Activated CD4-positive, alpha-beta T cell treated with anti-CD3 and anti-CD28 coated beads, Interleukin-2, amount 10 ng/mL, durations not matched to agents 24 days and 14 days (primary cell): ENCODE data around the gene CKLF. TPM values are rescaled to one million over a fixed set of nuclear protein-coding genes. Genes with fewer than 3 reads are reported as not detected.

Source experiments
- DNase-seq: peaks from one replicate; pipeline ENCODE4 v3.0.0; 2022
- H3K27ac Mint-ChIP-seq: one replicate; pipeline ENCODE4 v1.8.0; 2022; ENCODE audit warnings: mild to moderate bottlenecking, mixed read lengths
- H3K27me3 Mint-ChIP-seq: one replicate; pipeline ENCODE4 v1.8.0; 2022; ENCODE audit warnings: mixed read lengths
- H3K36me3 Mint-ChIP-seq: one replicate; pipeline ENCODE4 v1.8.0; 2022; ENCODE audit warnings: low read depth, mild to moderate bottlenecking, mixed read lengths
- H3K4me1 Mint-ChIP-seq: one replicate; pipeline ENCODE4 v1.8.0; 2021; ENCODE audit warnings: mixed read lengths
- H3K4me3 Mint-ChIP-seq: one replicate; pipeline ENCODE4 v1.8.0; 2022; ENCODE audit warnings: mild to moderate bottlenecking, moderate library complexity, mixed read lengths
- H3K9me3 Mint-ChIP-seq: one replicate; pipeline ENCODE4 v1.8.0; 2021; ENCODE audit warnings: mixed read lengths
- intact Hi-C: fragments of 100-400 bp; cut with micrococcal nuclease; formaldehyde crosslinking; loops from one replicate; pipeline ENCODE4 v1.15.1; 2023
- total RNA-seq: library from RNA; stranded (reverse); gene quantifications from 2 replicates; pipeline ENCODE4 v1.2.3, GENCODE V29; 2022

CKLF gene
- total RNA-seq, 1 donor from 2014 or later, result 146 TPM

DNA sequence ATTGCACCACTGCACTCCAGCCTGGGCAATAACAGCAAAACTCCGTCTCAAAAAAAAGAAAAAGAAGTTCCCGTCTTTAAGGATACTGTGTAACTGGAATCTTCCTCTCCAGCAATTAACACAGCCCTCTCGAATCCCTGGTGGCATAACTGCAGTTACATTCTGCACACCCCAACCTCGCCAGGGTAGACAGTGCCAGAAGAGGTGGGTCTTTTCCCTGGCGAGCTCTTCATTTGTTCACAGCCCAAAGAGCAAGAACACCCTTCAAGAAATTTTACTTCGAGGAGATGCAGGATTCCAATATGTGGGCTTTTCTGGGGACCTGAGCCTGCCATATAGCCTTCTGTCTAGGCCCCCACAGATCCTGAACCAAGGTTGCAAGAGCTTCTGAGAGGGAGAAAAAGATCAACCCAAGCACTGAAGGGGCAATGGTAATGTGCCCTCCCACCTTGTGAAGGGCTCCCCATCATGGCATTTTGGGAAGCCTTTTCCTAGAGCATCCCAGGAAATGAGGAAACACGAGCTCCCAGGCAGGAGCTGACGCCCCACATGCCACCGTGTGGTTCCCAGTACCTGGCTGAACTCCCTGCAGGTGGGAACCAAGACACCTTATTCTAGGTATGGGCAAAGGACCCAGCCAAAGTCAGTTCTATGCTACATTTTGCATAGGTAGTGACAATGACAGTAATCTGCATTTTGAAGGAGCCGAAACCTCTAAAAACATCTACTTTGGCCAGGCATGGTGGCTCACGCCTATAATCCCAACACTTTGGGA lies 29.4 kb upstream of the CKLF start:
- H3K4me1 Mint-ChIP-seq, result peaks cover 74% of the 10 kb centered on the region

GRCh38 chr16:66523861-66524354 lies 28.5 kb upstream of the CKLF start:
- Mint-ChIP-seq H3K9me3 (no peaks in the 10 kb centered on the region), H3K4me1 (peaks cover 74% of the 10 kb centered on the region), H3K36me3 (peaks cover 13% of the 10 kb centered on the region), H3K27ac (peak overlapping the region; percentile 97), H3K27me3 (no peaks in the 10 kb centered on the region), H3K4me3 (peak overlapping the region; percentile 83)
- peak; percentile 88 for DNase-seq
- intact Hi-C loops, result no loop called here

More for the DNA sequence above, 29.4 kb upstream of the CKLF start:
- H3K27me3 Mint-ChIP-seq, result no peaks in the 10 kb centered on the region
- DNase-seq, result peak; percentile 63
- H3K4me3 Mint-ChIP-seq, result peak overlapping the region; percentile 83
- H3K27ac Mint-ChIP-seq, result peak overlapping the region; percentile 97
- H3K36me3 Mint-ChIP-seq, result peaks cover 12% of the 10 kb centered on the region
- H3K9me3 Mint-ChIP-seq, result no peaks in the 10 kb centered on the region
- intact Hi-C loops, result loop anchor here (1.0 kb wide), 3 partner anchors 26 to 81 kb away; partner anchors contain the start of gene CMTM3

GRCh38 chr16:66524601-66525164 lies 27.7 kb upstream of the CKLF start:
- H3K4me3 Mint-ChIP-seq, result peak overlapping the region; percentile 46
- H3K9me3 Mint-ChIP-seq, result no peaks in the 10 kb centered on the region
- H3K4me1 Mint-ChIP-seq, result peaks cover 73% of the 10 kb centered on the region
- DNase-seq, result peak; percentile 76
- intact Hi-C loops, result no loop called here
- H3K36me3 Mint-ChIP-seq, result peaks cover 13% of the 10 kb centered on the region
- no peaks in the 10 kb centered on the region for H3K27me3 Mint-ChIP-seq
- peak overlapping the region; percentile 88 for H3K27ac Mint-ChIP-seq

DNA sequence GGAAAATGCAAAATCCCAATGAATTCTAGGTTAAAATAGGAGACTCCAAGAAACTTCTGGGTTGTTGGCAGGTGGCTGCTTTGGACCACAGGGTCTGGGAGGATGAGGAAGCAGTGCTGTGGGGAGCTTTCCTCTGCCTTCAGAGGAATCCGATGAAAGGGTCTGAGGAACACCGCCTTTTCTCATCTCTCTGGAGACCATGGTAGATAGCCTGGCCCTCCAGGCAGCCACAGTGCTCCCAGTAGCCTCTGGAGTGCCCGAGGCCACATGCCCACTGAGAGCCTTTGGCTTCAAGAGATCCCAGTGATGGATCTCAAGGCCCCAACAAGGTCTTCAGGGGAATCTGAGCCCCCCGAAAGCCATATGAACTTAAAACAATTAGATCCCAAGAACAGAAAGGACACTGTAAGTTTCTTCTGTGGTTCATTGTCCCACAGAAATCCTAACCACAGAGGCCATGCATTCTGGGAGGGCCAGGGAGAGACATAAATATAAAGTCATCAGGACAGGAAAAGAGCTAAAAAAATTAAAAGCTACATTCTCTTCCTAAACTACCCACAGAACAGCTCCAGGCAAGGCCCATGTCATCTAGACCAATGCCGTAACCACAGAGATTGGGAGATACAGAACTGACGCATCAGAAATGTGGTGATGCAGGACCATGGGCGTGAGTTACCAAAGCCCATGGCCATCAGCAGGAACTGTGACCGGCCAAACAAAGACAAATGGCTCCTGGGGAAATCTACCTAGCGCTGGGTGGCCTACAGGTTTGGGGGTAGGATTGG lies 26.8 kb upstream of the CKLF start:
- no peaks in the 10 kb centered on the region for H3K9me3 Mint-ChIP-seq
- no peak overlapping the region for H3K4me3 Mint-ChIP-seq
- peak overlapping the region; percentile 52 for H3K27ac Mint-ChIP-seq
- intact Hi-C loops, result no loop called here
- DNase-seq, result peak; percentile 61
- peaks cover 17% of the 10 kb centered on the region for H3K36me3 Mint-ChIP-seq
- H3K27me3 Mint-ChIP-seq, result no peaks in the 10 kb centered on the region
- H3K4me1 Mint-ChIP-seq, result peaks cover 68% of the 10 kb centered on the region

GRCh38 chr16:66528294-66528693 lies 24.1 kb upstream of the CKLF start:
- Mint-ChIP-seq H3K4me1 (peaks cover 45% of the 10 kb centered on the region), H3K4me3 (no peak overlapping the region), H3K27me3 (no peaks in the 10 kb centered on the region), H3K27ac (no peak overlapping the region), H3K9me3 (no peaks in the 10 kb centered on the region), H3K36me3 (peaks cover 21% of the 10 kb centered on the region)
- intact Hi-C loops, result no loop called here
- DNase-seq, result no peak

DNA sequence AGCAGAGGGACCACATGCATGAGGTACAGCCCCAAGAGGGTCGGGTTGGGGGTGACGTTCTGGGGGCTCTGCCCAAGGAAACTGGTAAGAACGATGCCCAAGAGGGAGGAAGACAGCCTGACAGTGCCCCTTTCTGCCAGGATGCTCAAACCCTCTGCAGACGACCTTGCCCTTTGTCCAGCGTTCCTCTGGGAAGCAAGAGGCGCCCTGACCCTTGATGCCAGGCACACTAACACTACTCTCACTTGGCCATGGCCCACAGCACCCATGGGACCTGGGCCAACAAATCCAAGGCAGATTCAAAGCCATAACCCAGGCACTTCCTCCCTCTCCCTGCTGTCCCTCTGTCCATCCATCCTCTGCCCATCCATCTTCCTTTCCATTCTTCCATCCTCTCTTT lies 22.9 kb upstream of the CKLF start:
- H3K27me3 Mint-ChIP-seq, result no peaks in the 10 kb centered on the region
- H3K9me3 Mint-ChIP-seq, result no peaks in the 10 kb centered on the region
- intact Hi-C loops, result no loop called here
- H3K4me3 Mint-ChIP-seq, result no peak overlapping the region
- peaks cover 36% of the 10 kb centered on the region for H3K4me1 Mint-ChIP-seq
- H3K36me3 Mint-ChIP-seq, result peaks cover 23% of the 10 kb centered on the region
- peak overlapping the region; percentile 1 for H3K27ac Mint-ChIP-seq
- no peak for DNase-seq

- intact Hi-C loops, result no loop called here
- H3K27me3 Mint-ChIP-seq, result no peaks in the 10 kb centered on the region
- DNase-seq, result no peak
- H3K4me1 Mint-ChIP-seq, result peaks cover 24% of the 10 kb centered on the region
- peaks cover 40% of the 10 kb centered on the region for H3K36me3 Mint-ChIP-seq
- no peak overlapping the region for H3K4me3 Mint-ChIP-seq
- no peaks in the 10 kb centered on the region for H3K9me3 Mint-ChIP-seq
- H3K27ac Mint-ChIP-seq, result no peak overlapping the region
Observed at GRCh38 chr16:66534376-66534799, 18.0 kb upstream of the CKLF start.

GRCh38 chr16:66536525-66536924 lies 15.9 kb upstream of the CKLF start:
- H3K9me3 Mint-ChIP-seq, result no peaks in the 10 kb centered on the region
- no peak for DNase-seq
- intact Hi-C loops, result no loop called here
- peaks cover 30% of the 10 kb centered on the region for H3K36me3 Mint-ChIP-seq
- peaks cover 26% of the 10 kb centered on the region for H3K4me1 Mint-ChIP-seq
- no peak overlapping the region for H3K27ac Mint-ChIP-seq
- no peaks in the 10 kb centered on the region for H3K27me3 Mint-ChIP-seq
- no peak overlapping the region for H3K4me3 Mint-ChIP-seq

GRCh38 chr16:66537236-66537635 lies 15.1 kb upstream of the CKLF start:
- Mint-ChIP-seq H3K27ac (no peak overlapping the region), H3K36me3 (peaks cover 34% of the 10 kb centered on the region), H3K27me3 (no peaks in the 10 kb centered on the region), H3K9me3 (no peaks in the 10 kb centered on the region), H3K4me1 (peaks cover 29% of the 10 kb centered on the region), H3K4me3 (no peak overlapping the region)
- DNase-seq, result no peak
- intact Hi-C loops, result no loop called here

GRCh38 chr16:66538910-66539309 lies 13.5 kb upstream of the CKLF start:
- Mint-ChIP-seq H3K27ac (peak overlapping the region; percentile 71), H3K36me3 (peaks cover 32% of the 10 kb centered on the region), H3K4me1 (peaks cover 30% of the 10 kb centered on the region), H3K27me3 (no peaks in the 10 kb centered on the region), H3K9me3 (no peaks in the 10 kb centered on the region), H3K4me3 (peak overlapping the region; percentile 37)
- DNase-seq, result no peak
- intact Hi-C loops, result no loop called here

DNA sequence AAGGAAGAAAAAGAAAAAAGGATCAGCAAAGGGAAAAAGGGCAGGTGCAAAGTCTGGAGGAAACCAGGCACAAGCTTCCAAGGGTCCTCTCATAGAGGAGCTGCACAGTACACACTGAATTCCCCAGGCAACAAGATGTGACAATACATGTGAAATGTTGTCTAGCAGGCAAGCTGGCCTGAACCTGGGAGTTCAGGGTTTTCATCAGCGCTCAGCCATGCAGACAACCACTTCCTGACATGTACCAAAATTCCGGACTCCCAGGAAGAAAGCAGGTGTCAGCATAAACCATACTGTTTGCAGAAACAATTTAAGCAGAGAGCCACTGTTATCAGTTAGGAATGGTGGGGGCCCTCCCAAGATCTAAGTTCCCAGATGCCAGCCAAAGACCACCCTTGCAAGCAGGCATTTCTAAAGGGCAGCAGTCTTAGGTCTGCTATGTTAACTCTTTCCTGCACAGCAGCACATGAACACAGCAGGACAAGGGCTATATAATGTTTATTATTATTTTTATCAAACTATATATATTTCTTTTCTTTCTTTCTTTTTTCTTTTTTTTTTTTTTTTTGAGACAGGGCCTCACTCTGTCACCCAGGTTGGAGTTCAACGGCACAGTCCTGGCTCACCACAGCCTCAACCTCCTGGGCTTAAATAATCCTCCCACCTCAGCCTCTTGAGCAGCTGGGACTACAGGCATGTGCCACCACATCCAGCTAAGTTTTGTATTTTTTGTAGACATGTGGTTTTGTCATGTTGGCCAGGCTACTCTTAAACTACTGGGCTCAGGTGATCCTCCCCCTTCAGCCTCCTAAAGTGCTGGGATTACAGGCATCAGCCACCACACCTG lies 12.5 kb upstream of the CKLF start:
- intact Hi-C loops, result no loop called here
- Mint-ChIP-seq H3K36me3 (peaks cover 30% of the 10 kb centered on the region), H3K27me3 (no peaks in the 10 kb centered on the region), H3K4me1 (peaks cover 30% of the 10 kb centered on the region), H3K27ac (peak overlapping the region; percentile 53), H3K9me3 (no peaks in the 10 kb centered on the region), H3K4me3 (no peak overlapping the region)
- no peak for DNase-seq

DNA sequence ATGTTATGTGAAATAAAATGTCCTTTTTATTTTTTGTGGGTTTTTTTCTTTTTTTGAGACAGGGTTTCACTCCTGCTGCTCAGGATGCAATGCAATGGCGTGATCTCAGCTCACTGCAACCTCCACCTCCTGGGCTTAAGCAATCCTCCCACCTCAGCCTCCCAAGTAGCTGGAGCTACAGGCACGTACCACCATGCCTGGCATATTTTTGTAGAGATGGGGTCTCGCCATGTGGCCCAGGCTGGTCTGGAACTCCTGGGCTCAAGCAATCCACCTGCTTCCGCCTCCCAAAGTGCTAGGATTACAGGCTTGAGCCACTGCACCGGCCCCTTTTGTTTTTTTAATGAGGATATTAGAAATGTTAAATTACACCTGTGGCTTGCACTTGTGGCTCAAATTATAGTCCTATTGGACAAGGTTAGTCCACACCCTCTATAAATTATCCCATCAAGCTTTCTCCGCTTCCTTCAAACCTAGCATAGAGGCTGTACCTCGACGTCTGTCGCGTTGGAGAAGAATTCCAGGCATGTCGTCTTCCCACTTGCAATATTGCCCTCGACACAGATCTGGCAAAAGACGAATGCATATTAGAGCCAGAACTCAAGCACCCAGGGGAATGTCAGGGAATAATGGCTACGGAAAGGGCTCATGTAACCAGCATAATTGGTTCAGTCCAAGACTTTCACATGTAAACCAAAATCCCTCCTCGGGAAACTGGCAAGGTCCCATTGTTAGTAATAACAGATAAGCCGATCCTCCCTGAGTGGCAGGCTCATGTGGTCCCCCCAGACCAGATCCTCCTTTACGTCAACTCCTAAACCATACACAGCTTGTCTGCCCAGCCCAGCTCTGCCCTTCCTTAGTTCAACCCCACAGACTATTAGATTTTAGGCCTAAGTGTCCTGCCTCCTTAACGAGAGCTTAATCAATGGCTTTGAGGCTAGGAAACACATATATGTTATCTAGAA lies 10.7 kb upstream of the CKLF start:
- Mint-ChIP-seq H3K4me1 (peaks cover 29% of the 10 kb centered on the region), H3K36me3 (peaks cover 26% of the 10 kb centered on the region)

More for the DNA sequence above, 10.7 kb upstream of the CKLF start:
- DNase-seq, result no peak
- peak overlapping the region; percentile 7 for H3K27ac Mint-ChIP-seq
- H3K4me3 Mint-ChIP-seq, result no peak overlapping the region
- intact Hi-C loops, result no loop called here
- no peaks in the 10 kb centered on the region for H3K9me3 Mint-ChIP-seq
- H3K27me3 Mint-ChIP-seq, result no peaks in the 10 kb centered on the region
